GM23338 (cell line): ENCODE results near the gene ST8SIA4. TPM values are rescaled to one million over a fixed set of nuclear protein-coding genes. Genes with fewer than 3 reads are reported as not detected.

ENCODE experiments used
- ATAC-seq: fragments of 200-7000 bp; cut with Tn5 transposase; 3 replicates; pipeline ENCODE4 v1.9.1; 2020
- DNase-seq: peaks from one replicate; pipeline ENCODE4 v3.0.0-alpha.2; 2015; ENCODE audit warnings: low spot score
- H2AFZ ChIP-seq: fragments of 200-600 bp; sonication (generic); 2 replicates; pipeline ENCODE4 v1.8.0; 2016; ENCODE audit warnings: antibody characterized with exemption, mild to moderate bottlenecking, moderate library complexity
- H3F3A ChIP-seq: fragments of 200-600 bp; sonication (generic); replicated peaks from 2 replicates; pipeline ENCODE4 v1.8.0; 2017; ENCODE audit warnings: antibody characterized with exemption, mixed run types, low read depth
- H3K27ac ChIP-seq: fragments of 200-600 bp; sonication (generic); 2 replicates; pipeline ENCODE4 v1.6.1; 2016; ENCODE audit warnings: low read depth
- H3K27me3 ChIP-seq: fragments of 200-600 bp; sonication (generic); 2 replicates; pipeline ENCODE4 v1.8.0; 2016; ENCODE audit warnings: mild to moderate bottlenecking, mixed run types, moderate library complexity; ENCODE audit not compliant: insufficient read depth
- H3K36me3 ChIP-seq: fragments of 200-600 bp; sonication (generic); 2 replicates; pipeline ENCODE4 v1.8.0; 2016; ENCODE audit warnings: mild to moderate bottlenecking; ENCODE audit not compliant: insufficient read depth
- H3K4me1 ChIP-seq: fragments of 200-600 bp; sonication (generic); 2 replicates; pipeline ENCODE4 v1.8.0; 2016; ENCODE audit warnings: mild to moderate bottlenecking, moderate library complexity; ENCODE audit not compliant: insufficient read depth
- H3K4me2 ChIP-seq: fragments of 200-600 bp; sonication (generic); 2 replicates; pipeline ENCODE4 v1.7.1; 2017; ENCODE audit warnings: mixed run types
- H3K4me3 ChIP-seq: fragments of 200-600 bp; sonication (generic); 2 replicates; pipeline ENCODE4 v1.6.1; 2016; ENCODE audit warnings: mixed run types
- H3K79me2 ChIP-seq: fragments of 200-600 bp; sonication (generic); replicated peaks from 2 replicates; pipeline ENCODE4 v1.8.0; 2017; ENCODE audit warnings: mild to moderate bottlenecking; ENCODE audit not compliant: insufficient read depth
- H3K9me2 ChIP-seq: fragments of 200-600 bp; sonication (generic); 2 replicates; pipeline ENCODE4 v1.8.0; 2017; ENCODE audit not compliant: insufficient read depth
- H4K20me1 ChIP-seq: fragments of 200-600 bp; sonication (generic); replicated peaks from 2 replicates; pipeline ENCODE4 v1.8.0; 2017; ENCODE audit warnings: mild to moderate bottlenecking; ENCODE audit not compliant: insufficient read depth
- H3K27ac Mint-ChIP-seq: 2 replicates; pipeline ENCODE4 v1.8.0; 2020; ENCODE audit warnings: inconsistent platforms, mild to moderate bottlenecking, moderate library complexity, mixed read lengths
- H3K27me3 Mint-ChIP-seq: 3 replicates; pipeline ENCODE4 v1.8.0; 2022; ENCODE audit warnings: low read depth, mild to moderate bottlenecking, moderate library complexity, mixed read lengths, inconsistent platforms; ENCODE audit not compliant: insufficient read depth, poor library complexity
- H3K36me3 Mint-ChIP-seq: 3 replicates; pipeline ENCODE4 v1.8.0; 2021; ENCODE audit warnings: low read depth, mild to moderate bottlenecking, inconsistent platforms, moderate library complexity, mixed read lengths
- H3K4me1 Mint-ChIP-seq: 3 replicates; pipeline ENCODE4 v1.8.0; 2020; ENCODE audit warnings: mild to moderate bottlenecking, inconsistent platforms, mixed read lengths
- H3K4me3 Mint-ChIP-seq: 3 replicates; pipeline ENCODE4 v1.8.0; 2021; ENCODE audit warnings: moderate library complexity, mild to moderate bottlenecking, inconsistent platforms, mixed read lengths
- H3K9me3 Mint-ChIP-seq: 3 replicates; pipeline ENCODE4 v1.8.0; 2020; ENCODE audit warnings: moderate library complexity, mild to moderate bottlenecking, inconsistent platforms, mixed read lengths
- CREB1 ChIP-seq: fragments of 250-450 bp; sonication (Bioruptor Pico); IDR thresholded peaks from 2 replicates; pipeline ENCODE4 v1.5.0; 2020; ENCODE audit warnings: low read depth, mild to moderate bottlenecking, moderate library complexity
- EZH2 ChIP-seq: fragments of 200-600 bp; sonication (generic); IDR thresholded peaks from one replicate; pipeline ENCODE4 v1.8.0; 2017; ENCODE audit warnings: antibody characterized with exemption, mild to moderate bottlenecking, low read depth; ENCODE audit not compliant: unreplicated experiment
- EZH2phosphoT487 ChIP-seq: fragments of 200-600 bp; sonication (generic); IDR thresholded peaks from one replicate; pipeline ENCODE4 v1.8.1; 2018; ENCODE audit warnings: antibody characterized with exemption; ENCODE audit not compliant: unreplicated experiment
- JUNB ChIP-seq: IDR thresholded peaks from one replicate; pipeline ENCODE4 v1.6.1; 2016; ENCODE audit warnings: antibody characterized with exemption; ENCODE audit not compliant: unreplicated experiment
- NANOG ChIP-seq: IDR thresholded peaks from 2 replicates; pipeline ENCODE4 v1.6.1; 2016; ENCODE audit warnings: antibody characterized with exemption, borderline replicate concordance
- POLR2AphosphoS5 ChIP-seq: IDR thresholded peaks from 2 replicates; pipeline ENCODE4 v1.6.1; 2016; ENCODE audit warnings: antibody characterized with exemption, low read depth
- STAT1 ChIP-seq: IDR thresholded peaks from one replicate; pipeline ENCODE4 v1.6.1; 2016; ENCODE audit warnings: antibody characterized with exemption; ENCODE audit not compliant: unreplicated experiment
- ZNF114 ChIP-seq: fragments of 250-450 bp; sonication (Bioruptor Pico); IDR thresholded peaks from 2 replicates; pipeline ENCODE4 v1.5.0; 2020; ENCODE audit warnings: mild to moderate bottlenecking, moderate library complexity
- ZNF331 ChIP-seq: fragments of 250-450 bp; sonication (Bioruptor Pico); IDR thresholded peaks from 2 replicates; pipeline ENCODE4 v1.5.0; 2020; ENCODE audit warnings: low read depth, mild to moderate bottlenecking, moderate library complexity
- polyA plus RNA-seq: library from polyadenylated mRNA; unstranded; fragments of >200 nt; fragmentation: Nextera tagmentation; extraction: Ambion mirVana; gene quantifications from 2 replicates; pipeline ENCODE4 v1.2.1, GENCODE V29; 2016
- total RNA-seq: library from RNA; depleted of rRNA; stranded (reverse); fragments of >200 nt; shearing (Covaris generic); gene quantifications from 2 replicates; pipeline ENCODE4 v1.2.3, GENCODE V29; 2014
- TF ChIP-seq, protein P1 (sequence below): fragments of 250-450 bp; sonication (Bioruptor Pico); IDR thresholded peaks from 2 replicates; pipeline ENCODE4 v1.5.0; 2020; ENCODE audit warnings: mild to moderate bottlenecking, moderate library complexity
- TF ChIP-seq, protein P2 (sequence below): IDR thresholded peaks from one replicate; pipeline ENCODE4 v1.6.1; 2018; ENCODE audit warnings: antibody characterized with exemption; ENCODE audit not compliant: unreplicated experiment
- TF ChIP-seq, protein P3 (sequence below): IDR thresholded peaks from 2 replicates; pipeline ENCODE4 v1.6.1; 2016; ENCODE audit warnings: antibody characterized with exemption
- TF ChIP-seq, protein P4 (sequence below), 2 experiments: fragments of 200-600 bp in 1 of 2; sonication (generic) in 1 of 2; conservative IDR thresholded peaks; 2 replicates each; pipeline versions ENCODE4 v1.5.1 to v1.6.1; 2016 to 2017; ENCODE audit warnings: antibody characterized with exemption in 2 of 2, low read depth in 2 of 2, mild to moderate bottlenecking in 2 of 2, moderate library complexity in 1 of 2

The ST8SIA4 gene
- total and polyA plus RNA-seq, 2 experiments from 2014 or later: 0.11 to 0.28 TPM

DNA sequence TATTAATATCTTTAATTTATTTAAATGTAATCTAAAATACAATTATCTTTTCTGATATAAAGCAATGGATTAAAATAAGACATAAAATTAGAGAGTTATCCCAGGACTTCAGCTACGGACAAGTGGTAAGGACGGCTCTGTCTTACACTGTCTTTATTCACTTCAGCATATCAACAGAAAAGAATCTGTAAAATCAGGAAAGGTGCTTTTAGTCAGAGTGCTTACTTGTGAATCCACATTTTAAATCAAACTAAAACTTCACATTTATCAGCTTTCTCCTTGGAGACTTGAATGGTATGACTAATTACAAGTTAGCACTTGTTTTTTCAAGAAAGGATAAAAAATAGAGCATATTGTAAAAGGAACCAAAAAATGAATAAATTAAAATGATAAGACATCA is 39.3 kb downstream of the ST8SIA4 start:
- H3K36me3 ChIP-seq: no peaks in the 10 kb centered on the region
- no peak overlapping the region for H2AFZ ChIP-seq
- Mint-ChIP-seq H3K9me3 (no peaks in the 10 kb centered on the region), H3K27me3 (no peaks in the 10 kb centered on the region), H3K4me1 (peaks cover 6% of the 10 kb centered on the region; the same call in 2 of the 3 replicates), H3K36me3 (no peaks in the 10 kb centered on the region), H3K27ac (no peak overlapping the region), H3K4me3 (no peak overlapping the region)
- no peak overlapping the region for H3K4me3 ChIP-seq
- H3F3A ChIP-seq: no peaks in the 10 kb centered on the region
- no peaks in the 10 kb centered on the region for H3K79me2 ChIP-seq
- no peaks in the 10 kb centered on the region for H3K27me3 ChIP-seq
- no peak overlapping the region for H3K27ac ChIP-seq
- ATAC-seq (no peak), DNase-seq (no peak)
- H4K20me1 ChIP-seq: no peaks in the 10 kb centered on the region
- H3K4me1 ChIP-seq: no peaks in the 10 kb centered on the region
- no peak for TF ChIP-seq CREB1 (CRISPR knock-in tag)
- TF ChIP-seq, protein P1, sequence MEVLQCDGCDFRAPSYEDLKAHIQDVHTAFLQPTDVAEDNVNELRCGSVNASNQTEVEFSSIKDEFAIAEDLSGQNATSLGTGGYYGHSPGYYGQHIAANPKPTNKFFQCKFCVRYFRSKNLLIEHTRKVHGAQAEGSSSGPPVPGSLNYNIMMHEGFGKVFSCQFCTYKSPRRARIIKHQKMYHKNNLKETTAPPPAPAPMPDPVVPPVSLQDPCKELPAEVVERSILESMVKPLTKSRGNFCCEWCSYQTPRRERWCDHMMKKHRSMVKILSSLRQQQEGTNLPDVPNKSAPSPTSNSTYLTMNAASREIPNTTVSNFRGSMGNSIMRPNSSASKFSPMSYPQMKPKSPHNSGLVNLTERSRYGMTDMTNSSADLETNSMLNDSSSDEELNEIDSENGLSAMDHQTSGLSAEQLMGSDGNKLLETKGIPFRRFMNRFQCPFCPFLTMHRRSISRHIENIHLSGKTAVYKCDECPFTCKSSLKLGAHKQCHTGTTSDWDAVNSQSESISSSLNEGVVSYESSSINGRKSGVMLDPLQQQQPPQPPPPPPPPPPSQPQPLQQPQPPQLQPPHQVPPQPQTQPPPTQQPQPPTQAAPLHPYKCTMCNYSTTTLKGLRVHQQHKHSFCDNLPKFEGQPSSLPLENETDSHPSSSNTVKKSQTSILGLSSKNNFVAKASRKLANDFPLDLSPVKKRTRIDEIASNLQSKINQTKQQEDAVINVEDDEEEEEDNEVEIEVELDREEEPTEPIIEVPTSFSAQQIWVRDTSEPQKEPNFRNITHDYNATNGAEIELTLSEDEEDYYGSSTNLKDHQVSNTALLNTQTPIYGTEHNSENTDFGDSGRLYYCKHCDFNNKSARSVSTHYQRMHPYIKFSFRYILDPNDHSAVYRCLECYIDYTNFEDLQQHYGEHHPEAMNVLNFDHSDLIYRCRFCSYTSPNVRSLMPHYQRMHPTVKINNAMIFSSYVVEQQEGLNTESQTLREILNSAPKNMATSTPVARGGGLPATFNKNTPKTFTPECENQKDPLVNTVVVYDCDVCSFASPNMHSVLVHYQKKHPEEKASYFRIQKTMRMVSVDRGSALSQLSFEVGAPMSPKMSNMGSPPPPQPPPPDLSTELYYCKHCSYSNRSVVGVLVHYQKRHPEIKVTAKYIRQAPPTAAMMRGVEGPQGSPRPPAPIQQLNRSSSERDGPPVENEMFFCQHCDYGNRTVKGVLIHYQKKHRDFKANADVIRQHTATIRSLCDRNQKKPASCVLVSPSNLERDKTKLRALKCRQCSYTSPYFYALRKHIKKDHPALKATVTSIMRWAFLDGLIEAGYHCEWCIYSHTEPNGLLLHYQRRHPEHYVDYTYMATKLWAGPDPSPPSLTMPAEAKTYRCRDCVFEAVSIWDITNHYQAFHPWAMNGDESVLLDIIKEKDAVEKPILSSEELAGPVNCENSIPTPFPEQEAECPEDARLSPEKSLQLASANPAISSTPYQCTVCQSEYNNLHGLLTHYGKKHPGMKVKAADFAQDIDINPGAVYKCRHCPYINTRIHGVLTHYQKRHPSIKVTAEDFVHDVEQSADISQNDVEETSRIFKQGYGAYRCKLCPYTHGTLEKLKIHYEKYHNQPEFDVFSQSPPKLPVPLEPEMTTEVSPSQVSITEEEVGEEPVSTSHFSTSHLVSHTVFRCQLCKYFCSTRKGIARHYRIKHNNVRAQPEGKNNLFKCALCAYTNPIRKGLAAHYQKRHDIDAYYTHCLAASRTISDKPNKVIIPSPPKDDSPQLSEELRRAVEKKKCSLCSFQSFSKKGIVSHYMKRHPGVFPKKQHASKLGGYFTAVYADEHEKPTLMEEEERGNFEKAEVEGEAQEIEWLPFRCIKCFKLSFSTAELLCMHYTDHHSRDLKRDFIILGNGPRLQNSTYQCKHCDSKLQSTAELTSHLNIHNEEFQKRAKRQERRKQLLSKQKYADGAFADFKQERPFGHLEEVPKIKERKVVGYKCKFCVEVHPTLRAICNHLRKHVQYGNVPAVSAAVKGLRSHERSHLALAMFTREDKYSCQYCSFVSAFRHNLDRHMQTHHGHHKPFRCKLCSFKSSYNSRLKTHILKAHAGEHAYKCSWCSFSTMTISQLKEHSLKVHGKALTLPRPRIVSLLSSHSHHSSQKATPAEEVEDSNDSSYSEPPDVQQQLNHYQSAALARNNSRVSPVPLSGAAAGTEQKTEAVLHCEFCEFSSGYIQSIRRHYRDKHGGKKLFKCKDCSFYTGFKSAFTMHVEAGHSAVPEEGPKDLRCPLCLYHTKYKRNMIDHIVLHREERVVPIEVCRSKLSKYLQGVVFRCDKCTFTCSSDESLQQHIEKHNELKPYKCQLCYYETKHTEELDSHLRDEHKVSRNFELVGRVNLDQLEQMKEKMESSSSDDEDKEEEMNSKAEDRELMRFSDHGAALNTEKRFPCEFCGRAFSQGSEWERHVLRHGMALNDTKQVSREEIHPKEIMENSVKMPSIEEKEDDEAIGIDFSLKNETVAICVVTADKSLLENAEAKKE (CRISPR knock-in tag): no peak
- no peak for TF ChIP-seq JUNB
- no peak for TF ChIP-seq STAT1
- TF ChIP-seq EZH2phosphoT487: no peak
- TF ChIP-seq NANOG: no peak
- no peak for TF ChIP-seq ZNF331
- TF ChIP-seq, protein P2, sequence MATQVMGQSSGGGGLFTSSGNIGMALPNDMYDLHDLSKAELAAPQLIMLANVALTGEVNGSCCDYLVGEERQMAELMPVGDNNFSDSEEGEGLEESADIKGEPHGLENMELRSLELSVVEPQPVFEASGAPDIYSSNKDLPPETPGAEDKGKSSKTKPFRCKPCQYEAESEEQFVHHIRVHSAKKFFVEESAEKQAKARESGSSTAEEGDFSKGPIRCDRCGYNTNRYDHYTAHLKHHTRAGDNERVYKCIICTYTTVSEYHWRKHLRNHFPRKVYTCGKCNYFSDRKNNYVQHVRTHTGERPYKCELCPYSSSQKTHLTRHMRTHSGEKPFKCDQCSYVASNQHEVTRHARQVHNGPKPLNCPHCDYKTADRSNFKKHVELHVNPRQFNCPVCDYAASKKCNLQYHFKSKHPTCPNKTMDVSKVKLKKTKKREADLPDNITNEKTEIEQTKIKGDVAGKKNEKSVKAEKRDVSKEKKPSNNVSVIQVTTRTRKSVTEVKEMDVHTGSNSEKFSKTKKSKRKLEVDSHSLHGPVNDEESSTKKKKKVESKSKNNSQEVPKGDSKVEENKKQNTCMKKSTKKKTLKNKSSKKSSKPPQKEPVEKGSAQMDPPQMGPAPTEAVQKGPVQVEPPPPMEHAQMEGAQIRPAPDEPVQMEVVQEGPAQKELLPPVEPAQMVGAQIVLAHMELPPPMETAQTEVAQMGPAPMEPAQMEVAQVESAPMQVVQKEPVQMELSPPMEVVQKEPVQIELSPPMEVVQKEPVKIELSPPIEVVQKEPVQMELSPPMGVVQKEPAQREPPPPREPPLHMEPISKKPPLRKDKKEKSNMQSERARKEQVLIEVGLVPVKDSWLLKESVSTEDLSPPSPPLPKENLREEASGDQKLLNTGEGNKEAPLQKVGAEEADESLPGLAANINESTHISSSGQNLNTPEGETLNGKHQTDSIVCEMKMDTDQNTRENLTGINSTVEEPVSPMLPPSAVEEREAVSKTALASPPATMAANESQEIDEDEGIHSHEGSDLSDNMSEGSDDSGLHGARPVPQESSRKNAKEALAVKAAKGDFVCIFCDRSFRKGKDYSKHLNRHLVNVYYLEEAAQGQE: no peak
- TF ChIP-seq, protein P3, sequence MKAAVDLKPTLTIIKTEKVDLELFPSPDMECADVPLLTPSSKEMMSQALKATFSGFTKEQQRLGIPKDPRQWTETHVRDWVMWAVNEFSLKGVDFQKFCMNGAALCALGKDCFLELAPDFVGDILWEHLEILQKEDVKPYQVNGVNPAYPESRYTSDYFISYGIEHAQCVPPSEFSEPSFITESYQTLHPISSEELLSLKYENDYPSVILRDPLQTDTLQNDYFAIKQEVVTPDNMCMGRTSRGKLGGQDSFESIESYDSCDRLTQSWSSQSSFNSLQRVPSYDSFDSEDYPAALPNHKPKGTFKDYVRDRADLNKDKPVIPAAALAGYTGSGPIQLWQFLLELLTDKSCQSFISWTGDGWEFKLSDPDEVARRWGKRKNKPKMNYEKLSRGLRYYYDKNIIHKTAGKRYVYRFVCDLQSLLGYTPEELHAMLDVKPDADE: no peak
- TF ChIP-seq POLR2AphosphoS5: no peak
- TF ChIP-seq, protein P4, sequence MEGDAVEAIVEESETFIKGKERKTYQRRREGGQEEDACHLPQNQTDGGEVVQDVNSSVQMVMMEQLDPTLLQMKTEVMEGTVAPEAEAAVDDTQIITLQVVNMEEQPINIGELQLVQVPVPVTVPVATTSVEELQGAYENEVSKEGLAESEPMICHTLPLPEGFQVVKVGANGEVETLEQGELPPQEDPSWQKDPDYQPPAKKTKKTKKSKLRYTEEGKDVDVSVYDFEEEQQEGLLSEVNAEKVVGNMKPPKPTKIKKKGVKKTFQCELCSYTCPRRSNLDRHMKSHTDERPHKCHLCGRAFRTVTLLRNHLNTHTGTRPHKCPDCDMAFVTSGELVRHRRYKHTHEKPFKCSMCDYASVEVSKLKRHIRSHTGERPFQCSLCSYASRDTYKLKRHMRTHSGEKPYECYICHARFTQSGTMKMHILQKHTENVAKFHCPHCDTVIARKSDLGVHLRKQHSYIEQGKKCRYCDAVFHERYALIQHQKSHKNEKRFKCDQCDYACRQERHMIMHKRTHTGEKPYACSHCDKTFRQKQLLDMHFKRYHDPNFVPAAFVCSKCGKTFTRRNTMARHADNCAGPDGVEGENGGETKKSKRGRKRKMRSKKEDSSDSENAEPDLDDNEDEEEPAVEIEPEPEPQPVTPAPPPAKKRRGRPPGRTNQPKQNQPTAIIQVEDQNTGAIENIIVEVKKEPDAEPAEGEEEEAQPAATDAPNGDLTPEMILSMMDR (conservative IDR thresholded peaks at IDR 0.05; ENCODE audit: low read depth in 2 of 2): no peak
- TF ChIP-seq EZH2: no peak
- no peak for TF ChIP-seq ZNF114 (CRISPR knock-in tag)
- no peak overlapping the region for H3K4me2 ChIP-seq
- H3K9me2 ChIP-seq: no peaks in the 10 kb centered on the region
